Uterus (tissue), 4 donors: ENCODE results near the gene SOX30. TPM values are rescaled to one million over a fixed set of nuclear protein-coding genes. Genes with fewer than 3 reads are reported as not detected.

ENCODE experiments used
- DNase-seq, 2 donors: peaks; one replicate each; pipeline ENCODE4 v3.0.0-alpha.2; 2019 to 2020
- H3K27ac ChIP-seq, 2 donors: fragments of 200-600 bp; sonication (generic); 1 replicate in 1 of 2; 2 replicates in 1 of 2; pipeline ENCODE4 v1.5.1; 2016 to 2018
- H3K27me3 ChIP-seq, 2 donors: fragments of 200-600 bp; sonication (generic); one replicate each; pipeline ENCODE4 v1.5.1; 2018 to 2019; ENCODE audit warnings: control low read depth in 1 of 2
- H3K36me3 ChIP-seq, 2 donors: fragments of 200-600 bp; sonication (generic); one replicate each; pipeline ENCODE4 v1.5.1; 2019; ENCODE audit warnings: control low read depth in 1 of 2
- H3K4me1 ChIP-seq, 2 donors: fragments of 200-600 bp; sonication (generic); one replicate each; pipeline ENCODE4 v1.5.1; 2018 to 2019; ENCODE audit warnings: control low read depth in 1 of 2
- H3K4me3 ChIP-seq, 2 donors: fragments of 200-600 bp; sonication (generic); 1 replicate in 1 of 2; 2 replicates in 1 of 2; pipeline ENCODE4 v1.5.1; 2018 to 2019; ENCODE audit warnings: mild to moderate bottlenecking in 1 of 2
- H3K9me3 ChIP-seq, 2 donors: fragments of 200-600 bp; sonication (generic); one replicate each; pipeline ENCODE4 v1.5.1; 2019; ENCODE audit warnings: control low read depth in 1 of 2
- CTCF ChIP-seq, 4 experiments: fragments of 200-600 bp in 2 of 4; fragments of 450-650 bp in 2 of 4; sonication (generic) in 2 of 4; IDR thresholded peaks; one replicate each; pipeline ENCODE4 v1.5.1; 2016 to 2019; ENCODE audit warnings: antibody characterized with exemption in 4 of 4, mild to moderate bottlenecking in 2 of 4, moderate library complexity in 1 of 4
- POLR2A ChIP-seq, 2 donors: fragments of 450-650 bp; IDR thresholded peaks; one replicate each; pipeline ENCODE4 v1.6.1; 2016; ENCODE audit warnings: antibody characterized with exemption in 2 of 2, mild to moderate bottlenecking in 1 of 2, moderate library complexity in 1 of 2
- intact Hi-C: fragments of 100-400 bp; cut with DNase I; formaldehyde crosslinking; loops from one replicate; pipeline ENCODE4 v1.15.1; 2023; ENCODE audit warnings: low total_unique reads
- total RNA-seq, 4 donors: library from RNA; depleted of rRNA in 3 of 4; stranded (reverse); fragments of >200 nt in 3 of 4; gene quantifications; one replicate each; pipeline versions ENCODE4 v1.1.0 to v1.2.4, GENCODE V29; 2014 to 2023
- donor health status: DM: yes; HTN: yes; CAD: no.

SOX30 gene
- total RNA-seq, 4 donors from 2014 or later, result not detected

GRCh38 chr5:157593052-157593757 is 59.0 kb downstream of the SOX30 start:
- no peak for DNase-seq
- Histone ChIP-seq H3K27me3 (no peaks in the 10 kb centered on the region), H3K27ac (no peak overlapping the region), H3K4me1 (no peaks in the 10 kb centered on the region), H3K36me3 (no peaks in the 10 kb centered on the region), H3K9me3 (no peaks in the 10 kb centered on the region), H3K4me3 (no peak overlapping the region)
- TF ChIP-seq POLR2A (IDR thresholded peaks at IDR 0.05), result no peak
- no peak for TF ChIP-seq CTCF (IDR thresholded peaks at IDR 0.05)
- intact Hi-C loops, result no loop called here

- TF ChIP-seq POLR2A (IDR thresholded peaks at IDR 0.05), result no peak
- no peak for TF ChIP-seq CTCF (IDR thresholded peaks at IDR 0.05)
- no peaks in the 10 kb centered on the region for H3K36me3 ChIP-seq
- no peak overlapping the region for H3K27ac ChIP-seq
- H3K9me3 ChIP-seq, result no peaks in the 10 kb centered on the region
- H3K4me3 ChIP-seq, result no peak overlapping the region
- H3K27me3 ChIP-seq, result no peaks in the 10 kb centered on the region
- intact Hi-C loops, result no loop called here
- no peaks in the 10 kb centered on the region for H3K4me1 ChIP-seq
- DNase-seq, result no peak
These were observed 59.6 kb downstream of the SOX30 start for GRCh38 chr5:157592594-157592993.

- no peaks in the 10 kb centered on the region for H3K36me3 ChIP-seq
- no peaks in the 10 kb centered on the region for H3K4me1 ChIP-seq
- H3K4me3 ChIP-seq, result no peak overlapping the region
- H3K27ac ChIP-seq, result no peak overlapping the region
- no peaks in the 10 kb centered on the region for H3K9me3 ChIP-seq
- intact Hi-C loops, result no loop called here
- no peak for DNase-seq
- H3K27me3 ChIP-seq, result no peaks in the 10 kb centered on the region
- TF ChIP-seq CTCF (IDR thresholded peaks at IDR 0.05) (no peak), POLR2A (IDR thresholded peaks at IDR 0.05) (no peak)
These were observed 61.8 kb downstream of the SOX30 start for GRCh38 chr5:157590478-157590877.

GRCh38 chr5:157584628-157585027 is 67.6 kb downstream of the SOX30 start:
- Histone ChIP-seq H3K4me3 (no peak overlapping the region), H3K9me3 (no peaks in the 10 kb centered on the region), H3K27me3 (no peaks in the 10 kb centered on the region), H3K36me3 (no peaks in the 10 kb centered on the region), H3K4me1 (no peaks in the 10 kb centered on the region), H3K27ac (no peak overlapping the region)
- intact Hi-C loops, result no loop called here
- no peak for DNase-seq
- TF ChIP-seq POLR2A (IDR thresholded peaks at IDR 0.05), result no peak
- TF ChIP-seq CTCF (IDR thresholded peaks at IDR 0.05), result no peak

GRCh38 chr5:157582731-157583620 is 69.3 kb downstream of the SOX30 start:
- no peaks in the 10 kb centered on the region for H3K27me3 ChIP-seq
- no peak overlapping the region for H3K27ac ChIP-seq
- no peaks in the 10 kb centered on the region for H3K36me3 ChIP-seq
- no peaks in the 10 kb centered on the region for H3K4me1 ChIP-seq
- intact Hi-C loops, result no loop called here
- no peak for DNase-seq
- H3K9me3 ChIP-seq, result no peaks in the 10 kb centered on the region
- TF ChIP-seq CTCF (IDR thresholded peaks at IDR 0.05), result no peak
- TF ChIP-seq POLR2A (IDR thresholded peaks at IDR 0.05), result no peak
- no peak overlapping the region for H3K4me3 ChIP-seq
